ENCODE measurements around the gene FAM117A.

- TF ChIP-seq, protein P1, sequence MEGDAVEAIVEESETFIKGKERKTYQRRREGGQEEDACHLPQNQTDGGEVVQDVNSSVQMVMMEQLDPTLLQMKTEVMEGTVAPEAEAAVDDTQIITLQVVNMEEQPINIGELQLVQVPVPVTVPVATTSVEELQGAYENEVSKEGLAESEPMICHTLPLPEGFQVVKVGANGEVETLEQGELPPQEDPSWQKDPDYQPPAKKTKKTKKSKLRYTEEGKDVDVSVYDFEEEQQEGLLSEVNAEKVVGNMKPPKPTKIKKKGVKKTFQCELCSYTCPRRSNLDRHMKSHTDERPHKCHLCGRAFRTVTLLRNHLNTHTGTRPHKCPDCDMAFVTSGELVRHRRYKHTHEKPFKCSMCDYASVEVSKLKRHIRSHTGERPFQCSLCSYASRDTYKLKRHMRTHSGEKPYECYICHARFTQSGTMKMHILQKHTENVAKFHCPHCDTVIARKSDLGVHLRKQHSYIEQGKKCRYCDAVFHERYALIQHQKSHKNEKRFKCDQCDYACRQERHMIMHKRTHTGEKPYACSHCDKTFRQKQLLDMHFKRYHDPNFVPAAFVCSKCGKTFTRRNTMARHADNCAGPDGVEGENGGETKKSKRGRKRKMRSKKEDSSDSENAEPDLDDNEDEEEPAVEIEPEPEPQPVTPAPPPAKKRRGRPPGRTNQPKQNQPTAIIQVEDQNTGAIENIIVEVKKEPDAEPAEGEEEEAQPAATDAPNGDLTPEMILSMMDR (IDR thresholded peaks at IDR 0.05) = no peak
- TF ChIP-seq EZH2 (IDR thresholded peaks at IDR 0.05) = no peak
Observed at GRCh38 chr17:49783791-49784190, 19.9 kb upstream of the FAM117A start.
